Measurements from ENCODE around the gene FGD4. TPM values are rescaled to one million over a fixed set of nuclear protein-coding genes. Genes with fewer than 3 reads are reported as not detected.

FGD4 gene
- total RNA-seq, 1 experiment from 2014 or later, result 54.3 TPM

DNA sequence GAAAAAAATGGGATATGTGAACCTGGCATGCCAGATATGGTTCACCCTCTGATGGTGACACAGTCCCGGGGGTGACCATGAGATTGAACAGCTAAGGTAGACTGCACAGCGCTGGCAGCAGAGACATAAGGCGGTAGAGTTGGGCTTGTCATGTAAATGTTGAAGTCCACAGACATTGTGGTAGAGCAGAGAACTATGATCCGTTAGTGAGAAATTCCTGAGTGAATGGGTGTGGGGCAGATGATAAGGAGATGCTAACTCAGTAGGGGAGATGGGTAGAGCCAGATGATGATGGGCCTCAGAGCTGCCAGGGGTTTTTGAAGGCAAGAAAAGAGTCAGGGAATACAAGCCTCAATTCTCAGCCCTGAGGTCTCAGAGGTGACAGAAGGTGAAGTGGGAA is 228.6 kb downstream of the FGD4 start:
- no peak for DNase-seq
- TF ChIP-seq, protein P1, sequence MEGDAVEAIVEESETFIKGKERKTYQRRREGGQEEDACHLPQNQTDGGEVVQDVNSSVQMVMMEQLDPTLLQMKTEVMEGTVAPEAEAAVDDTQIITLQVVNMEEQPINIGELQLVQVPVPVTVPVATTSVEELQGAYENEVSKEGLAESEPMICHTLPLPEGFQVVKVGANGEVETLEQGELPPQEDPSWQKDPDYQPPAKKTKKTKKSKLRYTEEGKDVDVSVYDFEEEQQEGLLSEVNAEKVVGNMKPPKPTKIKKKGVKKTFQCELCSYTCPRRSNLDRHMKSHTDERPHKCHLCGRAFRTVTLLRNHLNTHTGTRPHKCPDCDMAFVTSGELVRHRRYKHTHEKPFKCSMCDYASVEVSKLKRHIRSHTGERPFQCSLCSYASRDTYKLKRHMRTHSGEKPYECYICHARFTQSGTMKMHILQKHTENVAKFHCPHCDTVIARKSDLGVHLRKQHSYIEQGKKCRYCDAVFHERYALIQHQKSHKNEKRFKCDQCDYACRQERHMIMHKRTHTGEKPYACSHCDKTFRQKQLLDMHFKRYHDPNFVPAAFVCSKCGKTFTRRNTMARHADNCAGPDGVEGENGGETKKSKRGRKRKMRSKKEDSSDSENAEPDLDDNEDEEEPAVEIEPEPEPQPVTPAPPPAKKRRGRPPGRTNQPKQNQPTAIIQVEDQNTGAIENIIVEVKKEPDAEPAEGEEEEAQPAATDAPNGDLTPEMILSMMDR (conservative IDR thresholded peaks at IDR 0.05), result no peak
- H3K14ac ChIP-seq (ENCODE audit: insufficient read depth, low read length), result no peak overlapping the region
- H3K27me3 Mint-ChIP-seq (ENCODE audit: low read depth), result no peaks in the 10 kb centered on the region
- no peaks in the 10 kb centered on the region for H3K9me3 Mint-ChIP-seq
- H3K4me1 Mint-ChIP-seq, result no peaks in the 10 kb centered on the region
- H3K79me2 ChIP-seq (ENCODE audit: insufficient read depth, low read length), result no peaks in the 10 kb centered on the region
- no peak overlapping the region for H3K23ac ChIP-seq (ENCODE audit: insufficient read length, low read depth, low read length)
- no peak overlapping the region for H2BK120ac ChIP-seq (ENCODE audit: low read depth, low read length, poor library complexity, severe bottlenecking)
- H3K36me3 Mint-ChIP-seq (ENCODE audit: insufficient read depth in 1 of 3, low read depth in 3 of 3), result peaks cover 17 to 44% (median 33%) of the 10 kb centered on the region in 3 experiments
- H4K5ac ChIP-seq (ENCODE audit: insufficient read length, low read depth, low read length), result no peak overlapping the region
- H3K4ac ChIP-seq (ENCODE audit: low read depth, low read length), result no peak overlapping the region
- H2AK5ac ChIP-seq (ENCODE audit: insufficient read length, low read length), result no peak overlapping the region
- H3K27me3 ChIP-seq (ENCODE audit: insufficient read depth, low read length), result no peaks in the 10 kb centered on the region
- H2BK5ac ChIP-seq (ENCODE audit: insufficient read length, low read length), result no peak overlapping the region
- H3K9me3 ChIP-seq (ENCODE audit: control insufficient read depth, low read depth, low read length), result no peaks in the 10 kb centered on the region
- H3K4me3 Mint-ChIP-seq, result no peak overlapping the region
- no peak overlapping the region for H2AFZ ChIP-seq (ENCODE audit: low read length)
- no peak overlapping the region for H3K18ac ChIP-seq (ENCODE audit: insufficient read length, low read depth, low read length)
- no peak overlapping the region for H2BK15ac ChIP-seq (ENCODE audit: low read depth, low read length)
- H3T11ph ChIP-seq (ENCODE audit: low read length), result no peak overlapping the region
- no peak overlapping the region for H3K56ac ChIP-seq (ENCODE audit: insufficient read length, low read depth, low read length)
- no peak overlapping the region for H2BK20ac ChIP-seq (ENCODE audit: low read depth, low read length, poor library complexity, severe bottlenecking)
- no CpG with 5 or more reads among the region's 4 CpGs for WGBS (ENCODE audit: extremely low coverage, insufficient read length, low lambda C conversion rate)
- no peak overlapping the region for H4K91ac ChIP-seq (ENCODE audit: insufficient read length, low read depth, low read length)
- no peaks in the 10 kb centered on the region for H3K23me2 ChIP-seq (ENCODE audit: insufficient read length, low read depth, low read length, poor library complexity, severe bottlenecking)
- no peak overlapping the region for H3K9ac ChIP-seq (ENCODE audit: extremely low read depth, insufficient read length, low read length)
- no peak overlapping the region for H3K27ac Mint-ChIP-seq
- no peak overlapping the region for H3K27ac ChIP-seq (ENCODE audit: insufficient read length, low read depth, low read length)
- no peaks in the 10 kb centered on the region for H4K20me1 ChIP-seq (ENCODE audit: control insufficient read depth, insufficient read depth, insufficient read length)
- no peaks in the 10 kb centered on the region for H3K79me1 ChIP-seq (ENCODE audit: insufficient read depth, low read depth, low read length, poor library complexity, severe bottlenecking)
- H3K4me1 ChIP-seq (ENCODE audit: insufficient read depth, low read length), result no peaks in the 10 kb centered on the region
- H2BK12ac ChIP-seq (ENCODE audit: insufficient read length, low read depth, low read length), result no peak overlapping the region
- H4K8ac ChIP-seq (replicated peaks; ENCODE audit: insufficient read length, low read depth, low read length), result no peak overlapping the region
- H3K4me2 ChIP-seq (ENCODE audit: insufficient read depth, insufficient read length, low read length), result no peak overlapping the region
